Measurements from ENCODE around the gene ASCL1. TPM values are rescaled to one million over a fixed set of nuclear protein-coding genes. Genes with fewer than 3 reads are reported as not detected.
A peak's percentile ranks its signal among the peaks of the same experiment; 100 is the strongest.

The ASCL1 gene
- not detected in 2 replicates for total RNA-seq

GRCh38 chr12:102957339-102958050, at the start of gene ASCL1:
Gene ASCL1 (plus strand): TSS chr12:102957674. CDS start chr12:102958245, 571 bp downstream.
- DNase-seq, result peak; percentile 39

GRCh38 chr12:102907918-102908317, 49.6 kb upstream of the ASCL1 start:
- no peak for DNase-seq

GRCh38 chr12:102910137-102910536, 47.3 kb upstream of the ASCL1 start:
- DNase-seq, result no peak

GRCh38 chr12:102910792-102911191, 46.7 kb upstream of the ASCL1 start:
- DNase-seq, result no peak

- no peak for DNase-seq
Observed at GRCh38 chr12:102911320-102911719, 46.2 kb upstream of the ASCL1 start.

GRCh38 chr12:102912258-102912657, 45.2 kb upstream of the ASCL1 start:
- no peak for DNase-seq

GRCh38 chr12:102913453-102914226, 43.8 kb upstream of the ASCL1 start:
- DNase-seq, result no peak

- DNase-seq, result no peak
Observed at GRCh38 chr12:102916252-102917025, 41.0 kb upstream of the ASCL1 start.

GRCh38 chr12:102917026-102917787, 40.3 kb upstream of the ASCL1 start, which contains the start of gene PAH:
Gene PAH (minus strand): TSS chr12:102917244. CDS start chr12:102917130, 114 bp downstream.
- DNase-seq, result no peak

GRCh38 chr12:102918840-102919239, 38.6 kb upstream of the ASCL1 start:
- no peak for DNase-seq

- no peak for DNase-seq
Observed at GRCh38 chr12:102920271-102920670, 37.2 kb upstream of the ASCL1 start.

- DNase-seq, result no peak
Observed at GRCh38 chr12:102921240-102921639, 36.2 kb upstream of the ASCL1 start.

- DNase-seq, result no peak
Observed at GRCh38 chr12:102927220-102927619, 30.3 kb upstream of the ASCL1 start.

- DNase-seq, result no peak
Observed at GRCh38 chr12:102933168-102933567, 24.3 kb upstream of the ASCL1 start.

GRCh38 chr12:102939059-102939458, 18.4 kb upstream of the ASCL1 start:
- DNase-seq, result no peak

- DNase-seq, result no peak
Observed at GRCh38 chr12:102939670-102940222, 17.7 kb upstream of the ASCL1 start.

GRCh38 chr12:102946042-102946441, 11.4 kb upstream of the ASCL1 start:
- DNase-seq, result no peak

- peak; percentile 71 for DNase-seq
Observed at GRCh38 chr12:102948941-102949352, 8.5 kb upstream of the ASCL1 start.

- DNase-seq, result peak; percentile 7
Observed at GRCh38 chr12:102950107-102950949, 7.1 kb upstream of the ASCL1 start.

- no peak for DNase-seq
Observed at GRCh38 chr12:102950950-102951619, 6.4 kb upstream of the ASCL1 start.
